BJ (cell line): ENCODE results near the gene SAMM50. TPM values are rescaled to one million over a fixed set of nuclear protein-coding genes. Genes with fewer than 3 reads are reported as not detected.

Source experiments
- CTCF ChIA-PET: fragments of 350-600 bp; formaldehyde crosslinking; extraction: SDS; loops from one replicate; lab custom pipeline; 2021; ENCODE audit warnings: antibody characterized with exemption, inconsistent platforms; lab: Yijun Ruan, JAX
- POLR2A ChIA-PET: fragments of 300-600 bp; sonication (Branson Sonifier 250); formaldehyde crosslinking; extraction: SDS; loops from one replicate; lab custom pipeline; 2021; ENCODE audit warnings: antibody characterized with exemption; lab: Charles Lee
- DNase-seq: peaks from one replicate; pipeline ENCODE4 v3.0.0-alpha.2; 2011; ENCODE audit warnings: low read depth
- H3K27me3 ChIP-seq: 2 replicates; pipeline ENCODE4 v1.6.0; 2011; ENCODE audit warnings: low read length; ENCODE audit not compliant: control insufficient read depth, insufficient read depth
- H3K36me3 ChIP-seq: 2 replicates; pipeline ENCODE4 v1.5.1; 2011; ENCODE audit warnings: low read length; ENCODE audit not compliant: control insufficient read depth, insufficient read depth
- H3K4me3 ChIP-seq: 2 replicates; pipeline ENCODE4 v1.5.1; 2011; ENCODE audit warnings: low read depth, mild to moderate bottlenecking, control low read depth, low read length
- polyA plus RNA-seq: library from polyadenylated mRNA; depleted of rRNA; stranded (reverse); fragments of >200 nt; gene quantifications from 2 replicates; pipeline ENCODE4 v1.2.3, GENCODE V29; 2011
- TF ChIP-seq, protein P1 (sequence below): IDR thresholded peaks from 2 replicates; pipeline ENCODE4 v1.5.1; 2011; ENCODE audit warnings: low read depth, mild to moderate bottlenecking, control low read depth, inconsistent platforms, low read length, moderate library complexity; ENCODE audit not compliant: insufficient read depth

The SAMM50 gene
- polyA plus RNA-seq, 1 experiment, result 40.7 TPM

DNA sequence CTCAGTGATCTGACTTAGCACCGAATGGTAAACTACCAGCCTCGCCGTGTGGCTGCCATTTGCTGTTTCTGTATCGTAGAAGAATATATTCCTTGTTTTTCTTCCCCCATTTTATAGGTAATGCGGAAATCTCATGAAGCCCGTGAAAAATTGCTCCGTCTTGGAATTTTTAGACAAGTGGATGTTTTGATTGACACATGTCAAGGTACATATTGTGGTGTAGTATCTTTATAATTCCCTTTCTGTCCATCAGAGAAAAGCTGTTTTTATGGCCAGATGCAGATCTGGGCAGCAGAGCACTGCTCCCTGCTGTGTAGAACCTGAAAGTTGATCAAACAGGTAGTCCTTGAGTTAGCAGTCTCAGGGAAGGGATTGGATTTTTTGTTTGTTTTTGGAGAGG lies 13.4 kb downstream of the SAMM50 start:
- Histone ChIP-seq H3K36me3 (peaks cover 21% of the 10 kb centered on the region), H3K27me3 (no peaks in the 10 kb centered on the region), H3K4me3 (no peak overlapping the region)
- ChIA-PET CTCF (no interaction called here), POLR2A (no interaction called here)
- TF ChIP-seq, protein P1, sequence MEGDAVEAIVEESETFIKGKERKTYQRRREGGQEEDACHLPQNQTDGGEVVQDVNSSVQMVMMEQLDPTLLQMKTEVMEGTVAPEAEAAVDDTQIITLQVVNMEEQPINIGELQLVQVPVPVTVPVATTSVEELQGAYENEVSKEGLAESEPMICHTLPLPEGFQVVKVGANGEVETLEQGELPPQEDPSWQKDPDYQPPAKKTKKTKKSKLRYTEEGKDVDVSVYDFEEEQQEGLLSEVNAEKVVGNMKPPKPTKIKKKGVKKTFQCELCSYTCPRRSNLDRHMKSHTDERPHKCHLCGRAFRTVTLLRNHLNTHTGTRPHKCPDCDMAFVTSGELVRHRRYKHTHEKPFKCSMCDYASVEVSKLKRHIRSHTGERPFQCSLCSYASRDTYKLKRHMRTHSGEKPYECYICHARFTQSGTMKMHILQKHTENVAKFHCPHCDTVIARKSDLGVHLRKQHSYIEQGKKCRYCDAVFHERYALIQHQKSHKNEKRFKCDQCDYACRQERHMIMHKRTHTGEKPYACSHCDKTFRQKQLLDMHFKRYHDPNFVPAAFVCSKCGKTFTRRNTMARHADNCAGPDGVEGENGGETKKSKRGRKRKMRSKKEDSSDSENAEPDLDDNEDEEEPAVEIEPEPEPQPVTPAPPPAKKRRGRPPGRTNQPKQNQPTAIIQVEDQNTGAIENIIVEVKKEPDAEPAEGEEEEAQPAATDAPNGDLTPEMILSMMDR, result no peak
- DNase-seq, result no peak

DNA sequence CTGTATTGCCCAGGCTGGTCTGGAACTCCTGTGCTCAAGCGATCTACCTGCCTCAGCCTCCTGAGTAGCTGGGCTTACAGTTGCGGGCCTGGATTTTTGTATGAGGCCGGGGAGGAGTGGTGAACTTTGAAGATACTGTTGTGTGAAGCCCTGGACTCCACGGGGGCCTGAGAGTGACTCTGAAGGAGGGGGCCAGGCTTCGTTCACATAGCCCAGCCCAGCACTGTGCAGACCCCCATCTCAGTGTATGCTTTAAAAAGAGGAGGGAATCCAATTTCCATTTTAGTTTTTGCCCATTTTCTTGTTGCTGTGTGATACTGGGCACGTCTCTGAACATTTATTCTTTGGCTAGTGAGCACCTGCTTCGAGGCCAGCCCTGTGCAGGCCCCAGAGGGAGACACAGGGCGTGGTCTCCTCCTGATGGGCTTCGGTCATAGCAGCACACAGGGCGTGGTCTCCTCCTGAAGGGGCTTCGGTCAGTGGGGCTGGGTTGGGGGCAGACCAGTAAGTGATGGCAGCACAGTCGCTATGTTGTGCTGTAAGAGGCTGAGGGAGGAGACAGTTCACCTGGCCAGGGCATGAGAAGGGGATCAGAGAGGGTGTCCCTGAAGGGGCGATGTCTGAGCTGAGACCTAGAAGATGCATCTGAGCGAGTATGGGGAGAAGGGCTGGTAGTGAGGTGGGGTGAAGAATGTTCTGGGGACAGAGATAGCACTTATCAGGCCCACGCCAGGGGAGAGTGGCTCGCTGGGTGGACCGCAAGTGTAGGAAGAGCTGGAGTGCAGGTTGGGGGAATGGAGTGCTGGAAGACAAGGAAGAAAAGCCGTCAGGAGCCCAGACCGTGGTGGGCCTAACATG lies 14.0 kb downstream of the SAMM50 start:
- H3K36me3 ChIP-seq, result peaks cover 24% of the 10 kb centered on the region
- POLR2A ChIA-PET, result no interaction called here
- H3K27me3 ChIP-seq, result no peaks in the 10 kb centered on the region
- no peak overlapping the region for H3K4me3 ChIP-seq
- CTCF ChIA-PET, result no interaction called here
- DNase-seq, result no peak
- TF ChIP-seq, protein P1, result no peak

DNA sequence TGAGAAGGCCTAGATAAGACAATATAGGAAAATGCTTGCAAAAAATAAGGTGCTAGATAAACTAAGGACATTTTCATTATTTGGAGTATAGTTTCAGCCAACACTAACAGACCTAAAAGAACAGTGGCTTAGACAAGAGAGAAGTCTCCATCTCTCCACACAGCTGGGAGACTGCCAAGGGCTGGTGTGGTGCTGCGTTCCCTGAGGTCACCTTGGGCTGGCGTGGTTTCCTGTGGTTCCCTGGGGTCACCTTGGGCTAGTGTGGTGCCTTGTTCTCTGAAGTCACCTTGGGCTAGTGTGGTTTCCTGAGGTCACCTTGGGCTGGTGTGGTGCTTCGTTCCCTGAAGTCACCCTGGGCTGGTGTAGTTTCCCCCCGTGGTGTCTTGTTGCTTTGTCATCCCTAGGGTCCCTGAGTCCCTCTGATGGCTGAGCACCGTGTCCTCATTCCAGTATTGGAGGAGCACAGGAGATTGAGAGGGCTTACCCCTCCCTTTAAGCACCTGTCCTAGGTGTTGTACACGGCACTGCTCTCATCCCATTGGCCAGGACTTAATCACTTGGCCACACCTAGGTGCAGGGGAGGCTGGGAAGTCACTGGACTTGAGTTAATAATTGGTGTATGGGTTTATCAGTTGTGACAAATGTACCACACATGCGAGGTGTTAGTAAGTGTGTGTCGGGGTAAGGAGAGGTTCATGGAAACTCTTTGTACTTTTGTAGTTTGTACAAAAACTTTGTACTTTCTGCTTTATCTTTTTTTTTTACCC lies 14.9 kb downstream of the SAMM50 start:
- Histone ChIP-seq H3K36me3 (peaks cover 25% of the 10 kb centered on the region), H3K4me3 (no peak overlapping the region), H3K27me3 (no peaks in the 10 kb centered on the region)
- TF ChIP-seq, protein P1, result no peak
- CTCF ChIA-PET, result no interaction called here
- POLR2A ChIA-PET, result no interaction called here
- no peak for DNase-seq

DNA sequence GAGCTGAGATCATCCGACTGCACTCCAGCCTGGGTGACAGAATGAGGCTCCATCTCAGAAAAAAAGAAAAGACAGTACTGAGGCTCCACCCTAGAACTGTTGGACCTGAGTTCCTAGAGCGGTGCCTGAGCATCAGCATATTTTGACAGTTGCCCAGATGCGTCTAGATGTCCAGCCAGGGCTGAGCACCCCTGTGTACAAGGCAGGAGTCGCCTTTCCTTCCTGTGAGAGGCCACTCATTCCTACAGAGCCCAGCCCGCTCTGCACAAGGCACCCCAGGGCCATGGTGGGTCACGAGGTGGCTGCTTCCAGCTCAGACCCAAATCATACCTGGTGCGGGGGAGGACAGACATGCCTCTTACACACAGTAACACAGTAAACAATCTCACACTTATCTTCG lies 15.9 kb downstream of the SAMM50 start:
- ChIA-PET CTCF (no interaction called here), POLR2A (no interaction called here)
- H3K27me3 ChIP-seq, result no peaks in the 10 kb centered on the region
- peaks cover 27% of the 10 kb centered on the region for H3K36me3 ChIP-seq
- TF ChIP-seq, protein P1, result no peak
- no peak overlapping the region for H3K4me3 ChIP-seq
- DNase-seq, result no peak

DNA sequence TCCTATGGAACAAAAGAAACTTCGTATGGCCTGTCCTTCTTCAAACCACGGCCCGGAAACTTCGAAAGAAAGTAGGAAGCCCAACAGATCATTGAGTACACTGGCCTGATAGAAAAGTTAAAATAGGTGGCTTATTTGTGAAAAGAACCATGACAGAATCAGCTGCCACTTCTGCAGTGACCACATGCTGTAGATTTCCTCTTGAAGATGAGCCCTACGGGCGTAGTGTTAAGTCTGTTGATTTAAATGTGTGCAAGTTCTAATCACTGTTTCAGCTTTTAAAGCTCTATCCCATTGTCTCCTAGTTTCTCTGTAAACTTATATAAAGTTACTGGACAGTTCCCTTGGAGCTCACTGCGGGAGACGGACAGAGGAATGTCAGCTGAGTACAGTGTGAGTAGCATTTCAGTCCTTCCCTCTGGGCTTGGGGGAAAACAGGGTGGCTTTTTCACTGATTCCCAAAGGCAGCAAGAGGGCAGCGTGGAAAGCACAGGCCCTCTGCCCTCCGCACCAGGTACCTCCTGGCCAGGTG lies 17.8 kb downstream of the SAMM50 start:
- H3K27me3 ChIP-seq, result no peaks in the 10 kb centered on the region
- ChIA-PET CTCF (interaction anchor here (0.7 to 3.1 kb wide), 6 partner anchors 14 to 654 kb away, joined by 3 to 14 read pairs (median 3); partner anchors contain the start of gene SAMM50), POLR2A (no interaction called here)
- H3K4me3 ChIP-seq, result no peak overlapping the region
- DNase-seq, result no peak
- H3K36me3 ChIP-seq, result peaks cover 30% of the 10 kb centered on the region
- TF ChIP-seq, protein P1, result no peak
